NT2/D1 (cell line): ENCODE results near the gene ZBTB20.

Experiments
- SUZ12 ChIP-seq: IDR thresholded peaks from 2 replicates; pipeline ENCODE4 v1.6.1; 2011; ENCODE audit not compliant: insufficient read length, insufficient read depth; ENCODE audit errors: extremely low read depth
- YY1 ChIP-seq: IDR thresholded peaks from 2 replicates; pipeline ENCODE4 v1.6.1; 2011; ENCODE audit not compliant: insufficient read length, insufficient read depth
- ZNF274 ChIP-seq: IDR thresholded peaks from 2 replicates; pipeline ENCODE4 v1.6.1; 2011; ENCODE audit warnings: mild to moderate bottlenecking, low read depth, low read length

GRCh38 chr3:114553949-114554593 is 593.0 kb downstream of the ZBTB20 start:
- TF ChIP-seq ZNF274: no peak
- TF ChIP-seq YY1: no peak
- TF ChIP-seq SUZ12: no peak
